ENCODE results near the gene IL1R2. TPM values are rescaled to one million over a fixed set of nuclear protein-coding genes. Genes with fewer than 3 reads are reported as not detected.
A peak's percentile ranks its signal among the peaks of the same experiment; 100 is the strongest.

The IL1R2 gene
- polyA plus RNA-seq, 2 of the 4 experiments (the other 2 are of a cell fraction): 0.83 to 1.7 TPM

DNA sequence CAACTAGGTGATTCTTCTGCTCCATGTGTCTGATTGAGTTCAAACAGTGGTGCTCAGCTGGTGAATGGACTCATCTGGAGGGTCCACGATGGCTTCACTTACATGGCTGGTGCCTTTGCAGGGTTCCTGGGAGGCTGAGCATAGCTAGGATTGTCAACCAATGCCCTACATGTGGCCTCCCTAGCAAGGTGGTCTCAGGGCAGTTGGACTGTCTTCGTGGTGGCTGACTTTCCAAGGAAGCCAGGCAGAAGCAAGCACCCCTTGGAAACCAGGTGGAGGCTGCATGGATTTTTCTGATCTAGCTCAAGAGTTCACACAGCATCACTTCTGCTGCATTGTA lies 6.8 kb downstream of the IL1R2 start (continued):
- TF ChIP-seq, protein P1, sequence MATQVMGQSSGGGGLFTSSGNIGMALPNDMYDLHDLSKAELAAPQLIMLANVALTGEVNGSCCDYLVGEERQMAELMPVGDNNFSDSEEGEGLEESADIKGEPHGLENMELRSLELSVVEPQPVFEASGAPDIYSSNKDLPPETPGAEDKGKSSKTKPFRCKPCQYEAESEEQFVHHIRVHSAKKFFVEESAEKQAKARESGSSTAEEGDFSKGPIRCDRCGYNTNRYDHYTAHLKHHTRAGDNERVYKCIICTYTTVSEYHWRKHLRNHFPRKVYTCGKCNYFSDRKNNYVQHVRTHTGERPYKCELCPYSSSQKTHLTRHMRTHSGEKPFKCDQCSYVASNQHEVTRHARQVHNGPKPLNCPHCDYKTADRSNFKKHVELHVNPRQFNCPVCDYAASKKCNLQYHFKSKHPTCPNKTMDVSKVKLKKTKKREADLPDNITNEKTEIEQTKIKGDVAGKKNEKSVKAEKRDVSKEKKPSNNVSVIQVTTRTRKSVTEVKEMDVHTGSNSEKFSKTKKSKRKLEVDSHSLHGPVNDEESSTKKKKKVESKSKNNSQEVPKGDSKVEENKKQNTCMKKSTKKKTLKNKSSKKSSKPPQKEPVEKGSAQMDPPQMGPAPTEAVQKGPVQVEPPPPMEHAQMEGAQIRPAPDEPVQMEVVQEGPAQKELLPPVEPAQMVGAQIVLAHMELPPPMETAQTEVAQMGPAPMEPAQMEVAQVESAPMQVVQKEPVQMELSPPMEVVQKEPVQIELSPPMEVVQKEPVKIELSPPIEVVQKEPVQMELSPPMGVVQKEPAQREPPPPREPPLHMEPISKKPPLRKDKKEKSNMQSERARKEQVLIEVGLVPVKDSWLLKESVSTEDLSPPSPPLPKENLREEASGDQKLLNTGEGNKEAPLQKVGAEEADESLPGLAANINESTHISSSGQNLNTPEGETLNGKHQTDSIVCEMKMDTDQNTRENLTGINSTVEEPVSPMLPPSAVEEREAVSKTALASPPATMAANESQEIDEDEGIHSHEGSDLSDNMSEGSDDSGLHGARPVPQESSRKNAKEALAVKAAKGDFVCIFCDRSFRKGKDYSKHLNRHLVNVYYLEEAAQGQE (IDR thresholded peaks at IDR 0.05): no peak
- TF ChIP-seq CEBPB (IDR thresholded peaks at IDR 0.05) (no peak), MAFK (IDR thresholded peaks at IDR 0.05; ENCODE audit: partially characterized antibody) (no peak), FOSB (CRISPR knock-in tag; IDR thresholded peaks at IDR 0.05) (no peak), CHD2 (IDR thresholded peaks at IDR 0.05; ENCODE audit: low read length, partially characterized antibody) (no peak)

DNA sequence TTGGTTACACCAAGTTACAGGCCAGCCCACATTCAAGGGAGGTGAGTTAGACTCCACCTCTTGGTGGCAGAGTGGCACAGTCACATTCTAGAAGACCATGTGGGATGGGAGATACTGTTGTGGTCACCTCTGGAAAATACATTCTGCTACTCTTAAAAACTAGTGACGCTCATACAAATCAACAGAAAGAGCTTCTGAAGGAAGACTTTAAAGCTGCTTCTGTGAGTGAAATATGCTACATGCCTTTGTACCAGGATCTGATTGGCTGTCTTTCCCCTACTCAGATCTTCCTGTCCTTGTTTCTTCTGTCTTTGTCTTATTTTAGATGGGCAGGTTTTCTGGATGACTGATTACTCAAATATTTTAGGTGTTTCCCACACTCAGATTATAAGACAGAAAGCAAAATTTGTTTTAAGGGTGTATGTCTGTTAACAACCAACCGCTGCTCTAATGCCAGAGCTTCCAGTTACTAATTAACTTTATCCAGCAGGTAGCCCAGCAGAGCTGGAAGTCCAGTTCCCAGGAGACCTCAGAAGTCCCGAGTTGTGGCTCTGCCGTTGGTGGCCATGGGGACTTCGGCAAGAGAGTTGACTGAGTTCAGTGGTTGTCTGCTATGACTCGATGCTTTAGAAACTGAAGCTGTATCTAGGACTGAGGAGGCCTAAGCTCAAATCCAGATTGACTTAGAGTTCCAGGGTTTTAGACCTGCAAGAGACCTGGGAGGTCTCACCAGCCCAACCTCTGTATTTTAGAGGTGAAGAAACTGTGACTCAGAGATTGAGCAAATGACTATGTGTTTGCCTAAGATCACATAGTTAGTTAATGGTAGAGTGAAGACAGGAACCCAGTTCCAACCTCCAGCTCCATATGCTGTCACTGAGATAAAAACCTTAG lies 7.4 kb downstream of the IL1R2 start:
- 23% methylated on average over 6 of the region's 6 CpGs for WGBS (ENCODE audit: missing lambda C conversion rate)
- FAIRE-seq (no peak), DNase-seq (ENCODE audit: low read depth in 1 of 2, low spot score in 1 of 2) (peak; percentile 27 to 33), ATAC-seq (peak; percentile 63 to 78)
- no peak overlapping the region for H3K4me3 ChIP-seq
- CTCF ChIA-PET: interaction anchor here (1.2 to 3.3 kb wide), 6 partner anchors 13 to 612 kb away, joined by 4 to 20 read pairs (median 5); partner anchors contain the start of gene CREG2
- H3K9me3 ChIP-seq: no peaks in the 10 kb centered on the region
- peak overlapping the region; percentile 24 to 37; a peak in 1 of 6 replicates for H3K27ac ChIP-seq
- TF ChIP-seq HOXA7 (CRISPR knock-in tag; IDR thresholded peaks at IDR 0.05) (no peak), FOSL2 (IDR thresholded peaks at IDR 0.05) (0 out of 2 replicates have a peak, but pooled peaks have one; percentile 8), FOSL2 (CRISPR knock-in tag; IDR thresholded peaks at IDR 0.05) (peak; percentile 50; the same call in 1 of the 2 replicates), HEYL (CRISPR knock-in tag; IDR thresholded peaks at IDR 0.05) (no peak), CEBPB (IDR thresholded peaks at IDR 0.05) (peak in 1 of 2 experiments; percentile 48; a peak in 1 of 4 replicates), POLR2A (IDR thresholded peaks at IDR 0.05; ENCODE audit: low read length) (no peak)
- POLR2A ChIA-PET: no interaction called here
- H3K4me1 ChIP-seq: peaks cover 16% of the 10 kb centered on the region; the same call in 2 of the 3 replicates
- H3K4me2 ChIP-seq: peak overlapping the region; percentile 57

DNA sequence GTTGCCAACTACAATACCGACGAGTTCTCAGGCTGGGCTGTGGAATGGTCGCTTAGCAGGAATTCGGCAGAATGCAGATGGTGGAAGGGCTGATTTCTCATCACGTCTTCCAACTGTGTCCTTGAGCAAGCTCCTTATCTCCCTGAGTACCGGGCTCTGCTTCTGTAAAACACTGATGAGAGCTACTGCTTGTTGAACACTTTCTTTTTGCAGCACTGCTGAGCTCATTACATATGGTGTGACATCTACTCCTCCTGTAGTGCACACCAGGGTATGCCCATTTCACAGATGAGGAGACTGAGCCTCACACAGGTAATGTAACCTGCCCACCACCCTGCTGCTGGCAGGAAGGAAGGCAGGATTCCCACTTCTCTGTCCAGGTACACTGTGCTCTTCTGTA lies 8.3 kb downstream of the IL1R2 start:
- ATAC-seq: no peak
- no peaks in the 10 kb centered on the region for H3K9me3 ChIP-seq
- H3K4me1 ChIP-seq: peaks cover 16% of the 10 kb centered on the region; the same call in 2 of the 3 replicates
- peak overlapping the region; percentile 57; the same call in 2 of the 3 replicates for H3K4me2 ChIP-seq
- no peak for FAIRE-seq
- no peak for DNase-seq (ENCODE audit: low read depth in 1 of 2, low spot score in 1 of 2)
- H3K4me3 ChIP-seq: no peak overlapping the region
- no peak for TF ChIP-seq MAFK (IDR thresholded peaks at IDR 0.05; ENCODE audit: partially characterized antibody)
- TF ChIP-seq, protein P2, sequence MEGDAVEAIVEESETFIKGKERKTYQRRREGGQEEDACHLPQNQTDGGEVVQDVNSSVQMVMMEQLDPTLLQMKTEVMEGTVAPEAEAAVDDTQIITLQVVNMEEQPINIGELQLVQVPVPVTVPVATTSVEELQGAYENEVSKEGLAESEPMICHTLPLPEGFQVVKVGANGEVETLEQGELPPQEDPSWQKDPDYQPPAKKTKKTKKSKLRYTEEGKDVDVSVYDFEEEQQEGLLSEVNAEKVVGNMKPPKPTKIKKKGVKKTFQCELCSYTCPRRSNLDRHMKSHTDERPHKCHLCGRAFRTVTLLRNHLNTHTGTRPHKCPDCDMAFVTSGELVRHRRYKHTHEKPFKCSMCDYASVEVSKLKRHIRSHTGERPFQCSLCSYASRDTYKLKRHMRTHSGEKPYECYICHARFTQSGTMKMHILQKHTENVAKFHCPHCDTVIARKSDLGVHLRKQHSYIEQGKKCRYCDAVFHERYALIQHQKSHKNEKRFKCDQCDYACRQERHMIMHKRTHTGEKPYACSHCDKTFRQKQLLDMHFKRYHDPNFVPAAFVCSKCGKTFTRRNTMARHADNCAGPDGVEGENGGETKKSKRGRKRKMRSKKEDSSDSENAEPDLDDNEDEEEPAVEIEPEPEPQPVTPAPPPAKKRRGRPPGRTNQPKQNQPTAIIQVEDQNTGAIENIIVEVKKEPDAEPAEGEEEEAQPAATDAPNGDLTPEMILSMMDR (IDR thresholded peaks at IDR 0.05): no peak
- TF ChIP-seq FOSL2 (IDR thresholded peaks at IDR 0.05): no peak
- no peak for TF ChIP-seq FOSL2 (CRISPR knock-in tag; IDR thresholded peaks at IDR 0.05)
- no peak for TF ChIP-seq FOSB (CRISPR knock-in tag; IDR thresholded peaks at IDR 0.05)
- POLR2A ChIA-PET: no interaction called here
- H3K27ac ChIP-seq: peak overlapping the region in 1 of 2 experiments; percentile 16; a peak in 1 of 6 replicates
- 78% methylated on average over 6 of the region's 6 CpGs for WGBS (ENCODE audit: missing lambda C conversion rate)
- CTCF ChIA-PET: interaction anchor here (1.6 to 3.3 kb wide), 5 partner anchors 13 to 453 kb away, joined by 4 to 20 read pairs (median 5); no protein-coding TSS in a partner anchor
